ENCODE results near the gene HDDC2.
A peak's percentile ranks its signal among the peaks of the same experiment; 100 is the strongest.
"Not testable (repeated sequence)": the region's sequence is repeated elsewhere in the genome, so short reads cannot be mapped to it uniquely, and the experiment has no call there.

Gene HDDC2

DNA sequence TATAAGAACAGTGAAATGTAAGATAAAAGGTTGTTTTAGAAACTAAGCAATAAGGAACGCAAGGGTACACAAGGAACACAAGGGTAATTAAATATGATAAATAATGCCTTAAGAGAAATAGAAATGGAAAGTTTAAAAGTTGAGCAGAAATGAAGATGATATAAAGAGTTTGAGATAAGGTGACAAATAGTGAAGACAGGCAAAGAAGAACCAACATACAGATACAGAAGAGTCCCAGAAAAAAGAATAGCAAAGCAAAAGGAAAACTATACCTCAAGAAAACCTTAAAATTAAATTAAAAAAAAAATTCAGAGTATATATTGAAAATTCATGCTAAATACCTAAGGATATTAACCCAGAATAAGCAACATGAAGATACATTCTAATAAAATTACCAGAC lies 16.4 kb downstream of the HDDC2 start:
- no peak for TF ChIP-seq CTCF (conservative IDR thresholded peaks at IDR 0.05; ENCODE audit: low read depth, low read length)
- DNase-seq (ENCODE audit: low read depth) = no peak
- H3K4me3 ChIP-seq (ENCODE audit: low read depth, low read length) = no peak overlapping the region

GRCh38 chr6:125282470-125282869 lies 19.3 kb downstream of the HDDC2 start:
- not testable (repeated sequence) for H3K4me3 ChIP-seq (ENCODE audit: low read depth, low read length); DNase-seq (ENCODE audit: low read depth)

DNA sequence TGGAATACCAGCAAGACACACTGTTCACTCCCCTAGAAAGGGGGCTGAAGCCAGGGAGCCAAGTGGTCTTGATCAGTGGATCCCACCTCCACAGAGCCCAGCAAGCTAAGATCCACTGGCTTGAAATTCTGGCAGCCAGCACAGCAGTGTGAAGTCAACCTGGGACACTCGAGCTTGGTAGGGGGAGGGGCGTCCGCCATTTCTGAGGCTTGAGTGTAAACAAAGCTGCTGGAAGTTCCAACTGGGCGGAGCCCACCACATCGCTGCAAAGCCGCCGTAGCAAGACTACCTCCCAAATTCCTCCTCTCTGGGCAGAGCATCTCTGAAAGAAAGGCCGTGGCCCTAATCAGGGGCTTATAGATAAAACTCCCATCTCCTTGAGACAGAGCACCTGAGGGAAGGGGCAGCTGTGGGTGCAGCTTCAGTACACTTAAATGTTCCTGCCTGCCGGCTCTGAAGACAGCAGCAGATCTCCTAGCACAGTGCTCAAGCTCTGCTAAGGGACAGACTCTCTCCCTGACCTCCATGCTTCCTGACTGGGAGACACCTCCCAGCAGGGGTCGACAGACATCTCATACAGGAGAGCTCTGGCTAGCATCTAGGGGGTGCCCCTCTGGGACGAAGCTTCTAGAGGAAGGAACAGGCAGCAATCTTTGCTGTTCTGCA lies 21.3 kb downstream of the HDDC2 start:
- DNase-seq (ENCODE audit: low read depth) = not testable (repeated sequence)

GRCh38 chr6:125279961-125280360 lies 21.8 kb downstream of the HDDC2 start:
- H3K4me3 ChIP-seq (ENCODE audit: low read depth, low read length) = no peak overlapping the region
- no peak for TF ChIP-seq CTCF (conservative IDR thresholded peaks at IDR 0.05; ENCODE audit: low read depth, low read length)
- DNase-seq (ENCODE audit: low read depth) = no peak

More for the DNA sequence above, 21.3 kb downstream of the HDDC2 start:
- H3K4me3 ChIP-seq (ENCODE audit: low read depth, low read length) = not testable (repeated sequence)

DNA sequence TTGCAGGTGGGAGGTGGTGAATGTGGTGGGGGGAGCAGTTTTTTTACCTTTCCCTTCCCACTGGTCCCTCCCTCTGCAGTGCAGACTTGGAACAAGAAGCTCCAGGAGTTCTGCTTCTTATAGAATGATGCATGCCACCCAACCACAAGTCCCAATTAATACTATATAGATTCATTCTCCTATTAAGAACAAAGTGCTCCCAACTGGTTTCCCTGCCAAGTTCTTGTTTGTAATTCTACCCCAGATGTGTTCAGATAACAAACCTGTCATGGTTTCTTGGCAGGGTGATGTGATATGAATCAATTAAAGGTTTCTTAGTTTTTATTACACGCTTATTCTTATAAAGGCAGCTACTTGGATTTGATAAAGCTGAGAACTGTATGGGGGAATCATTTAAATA lies 23.9 kb downstream of the HDDC2 start:
- DNase-seq (ENCODE audit: low read depth) = no peak
- no peak overlapping the region for H3K4me3 ChIP-seq (ENCODE audit: low read depth, low read length)
- no peak for TF ChIP-seq CTCF (conservative IDR thresholded peaks at IDR 0.05; ENCODE audit: low read depth, low read length)

DNA sequence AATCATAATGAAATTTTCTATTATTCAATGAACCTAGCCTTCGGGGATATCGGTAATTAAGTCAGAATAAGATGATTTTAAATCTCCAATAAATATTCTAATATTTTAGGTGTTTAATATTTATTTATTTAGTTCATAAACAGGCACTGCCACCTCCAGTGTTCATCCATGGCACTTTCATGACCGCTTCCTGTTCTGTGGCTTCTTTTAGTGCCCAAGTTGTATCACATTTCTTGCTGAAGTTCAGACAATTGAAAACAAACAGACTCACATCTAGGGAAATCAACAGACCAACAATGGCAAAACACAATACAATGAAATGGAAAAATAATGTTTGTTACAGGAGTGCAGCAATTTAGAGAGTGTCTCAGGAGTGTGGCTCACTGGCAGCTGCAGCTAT lies 26.0 kb downstream of the HDDC2 start:
- no peak overlapping the region for H3K4me3 ChIP-seq (ENCODE audit: low read depth, low read length)
- DNase-seq (ENCODE audit: low read depth) = no peak
- TF ChIP-seq CTCF (conservative IDR thresholded peaks at IDR 0.05; ENCODE audit: low read depth, low read length) = no peak

DNA sequence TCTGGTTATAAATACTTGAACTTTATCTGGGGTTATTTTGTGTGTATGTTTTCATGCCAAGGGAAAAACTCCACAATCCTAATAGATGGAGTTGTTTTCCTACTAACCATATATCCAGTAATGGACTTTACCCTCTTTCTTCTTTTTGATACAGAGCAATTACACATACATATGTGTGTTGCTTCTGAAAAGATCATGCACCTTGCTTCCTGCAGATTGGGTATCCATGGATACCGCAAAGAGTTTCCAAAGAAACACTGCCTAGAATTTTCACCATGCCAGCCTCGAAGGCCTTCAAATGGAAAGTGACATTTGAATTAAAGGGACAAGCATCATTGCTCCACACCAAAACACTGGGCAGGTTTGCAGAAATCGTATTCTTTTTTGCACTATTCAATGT lies 26.8 kb downstream of the HDDC2 start:
- no peak for TF ChIP-seq CTCF (conservative IDR thresholded peaks at IDR 0.05; ENCODE audit: low read depth, low read length)
- H3K4me3 ChIP-seq (ENCODE audit: low read depth, low read length) = no peak overlapping the region
- no peak for DNase-seq (ENCODE audit: low read depth)

GRCh38 chr6:125273965-125274364 lies 27.8 kb downstream of the HDDC2 start:
- H3K4me3 ChIP-seq (ENCODE audit: low read depth, low read length) = no peak overlapping the region
- TF ChIP-seq CTCF (conservative IDR thresholded peaks at IDR 0.05; ENCODE audit: low read depth, low read length) = no peak
- DNase-seq (ENCODE audit: low read depth) = peak; percentile 70
